Fibroblast of gingiva (primary cell): ENCODE measurements around the gene B3GALT6.
"Not testable (repeated sequence)": the region's sequence is repeated elsewhere in the genome, so short reads cannot be mapped to it uniquely, and the experiment has no call there.

Experiments used
- DNase-seq: peaks from one replicate; pipeline ENCODE4 v3.0.0-alpha.2; 2011; ENCODE audit warnings: low read depth

The B3GALT6 gene

DNA sequence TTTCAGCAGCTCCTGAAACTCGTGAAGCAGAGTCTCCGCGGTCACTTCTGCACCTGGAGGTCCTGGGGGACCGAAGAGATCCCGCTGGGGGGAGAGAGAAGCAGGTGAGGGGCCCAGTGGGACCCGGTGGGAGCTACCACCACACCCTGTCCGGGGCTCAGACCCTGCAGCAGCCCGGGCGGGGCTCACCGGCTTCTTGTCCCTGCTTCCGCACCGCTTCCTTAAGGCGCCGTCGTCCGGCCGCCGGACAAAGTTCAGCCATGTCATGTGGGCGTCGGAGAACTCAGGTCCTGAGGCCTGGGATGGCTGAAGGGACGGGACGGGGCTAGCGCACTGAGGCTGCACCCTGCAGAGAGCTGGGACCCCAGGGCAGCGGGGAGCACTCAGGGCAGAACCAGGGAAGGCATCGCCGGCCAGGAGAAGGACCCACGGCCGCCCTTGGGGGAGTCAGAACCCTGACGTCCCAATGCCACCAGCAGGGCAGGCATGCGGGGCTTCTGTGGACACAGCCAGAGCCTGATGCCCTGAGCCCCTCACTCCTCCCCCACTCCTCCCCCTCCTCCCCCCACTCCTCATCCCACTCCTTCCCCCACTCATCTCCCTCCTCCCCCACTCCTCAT is 12.3 kb downstream of the B3GALT6 start:
- no peak for DNase-seq

DNA sequence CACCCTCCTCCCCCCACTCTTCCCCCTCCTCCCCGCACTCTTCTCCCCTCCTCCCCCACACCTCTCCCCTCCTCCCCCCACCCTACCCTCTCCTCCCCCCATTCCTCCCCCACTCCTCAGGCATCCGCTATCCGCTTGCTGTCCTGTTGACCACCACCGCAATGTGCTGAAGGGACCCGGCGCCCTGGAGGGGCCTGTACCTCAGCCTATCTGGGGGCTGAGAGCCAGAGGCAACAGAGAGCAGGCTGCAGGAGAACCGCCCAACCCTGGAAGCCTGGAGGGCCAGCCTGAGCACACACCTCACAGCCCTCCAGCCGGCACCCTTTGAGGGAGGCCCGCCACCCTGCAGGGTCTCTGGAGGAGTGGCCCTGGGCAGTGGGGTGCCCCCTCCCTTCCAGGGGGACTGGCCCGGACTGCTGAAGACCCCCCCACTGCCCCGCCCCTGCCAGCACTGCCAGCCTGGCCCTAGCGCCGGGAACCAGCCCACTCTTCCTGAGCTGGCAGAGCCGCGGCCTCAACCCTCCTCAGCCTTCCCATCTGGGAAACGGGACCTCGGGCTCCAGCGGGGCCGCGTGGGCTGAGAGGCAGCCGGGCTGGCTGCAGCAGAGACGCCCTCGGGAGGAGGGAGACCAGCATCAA is 13.3 kb downstream of the B3GALT6 start:
- no peak for DNase-seq

DNA sequence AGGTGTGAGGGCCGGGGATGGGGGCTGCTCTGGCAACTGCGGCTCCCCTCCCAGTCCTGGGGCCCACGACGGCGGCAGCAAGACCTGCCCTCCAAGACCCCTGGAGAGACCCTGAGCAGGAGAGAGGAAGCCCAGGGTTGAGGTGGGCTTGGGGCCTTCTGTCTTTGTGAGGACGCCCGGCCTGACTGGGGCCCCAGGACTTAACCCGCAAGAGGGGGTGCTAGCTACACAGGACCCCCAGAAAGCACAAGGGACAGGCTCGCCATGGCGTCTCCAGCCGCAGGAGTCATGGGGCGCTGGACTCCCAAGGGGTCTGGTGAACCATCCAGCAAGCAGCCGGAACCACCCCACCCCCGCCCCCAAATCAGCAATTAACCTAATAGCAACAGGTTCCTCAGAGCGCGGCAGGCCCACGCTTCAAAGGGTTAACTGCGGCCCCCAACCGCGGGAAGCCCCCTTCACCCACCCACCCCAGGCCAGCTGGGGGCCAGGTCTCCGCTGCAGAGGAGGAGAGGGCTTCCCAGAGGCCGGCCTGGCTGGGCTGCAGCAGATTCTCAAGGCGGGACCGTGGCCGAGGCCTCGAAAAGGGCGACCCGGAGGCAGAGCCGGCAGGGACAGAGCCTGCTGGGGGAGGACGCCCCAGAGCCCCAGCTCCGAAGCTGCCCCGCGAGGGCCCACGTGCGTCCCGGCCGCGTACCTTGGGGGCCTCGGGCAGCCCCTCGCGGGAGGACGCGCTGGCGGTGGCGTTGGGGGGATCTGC is 14.0 kb downstream of the B3GALT6 start:
- no peak for DNase-seq

DNA sequence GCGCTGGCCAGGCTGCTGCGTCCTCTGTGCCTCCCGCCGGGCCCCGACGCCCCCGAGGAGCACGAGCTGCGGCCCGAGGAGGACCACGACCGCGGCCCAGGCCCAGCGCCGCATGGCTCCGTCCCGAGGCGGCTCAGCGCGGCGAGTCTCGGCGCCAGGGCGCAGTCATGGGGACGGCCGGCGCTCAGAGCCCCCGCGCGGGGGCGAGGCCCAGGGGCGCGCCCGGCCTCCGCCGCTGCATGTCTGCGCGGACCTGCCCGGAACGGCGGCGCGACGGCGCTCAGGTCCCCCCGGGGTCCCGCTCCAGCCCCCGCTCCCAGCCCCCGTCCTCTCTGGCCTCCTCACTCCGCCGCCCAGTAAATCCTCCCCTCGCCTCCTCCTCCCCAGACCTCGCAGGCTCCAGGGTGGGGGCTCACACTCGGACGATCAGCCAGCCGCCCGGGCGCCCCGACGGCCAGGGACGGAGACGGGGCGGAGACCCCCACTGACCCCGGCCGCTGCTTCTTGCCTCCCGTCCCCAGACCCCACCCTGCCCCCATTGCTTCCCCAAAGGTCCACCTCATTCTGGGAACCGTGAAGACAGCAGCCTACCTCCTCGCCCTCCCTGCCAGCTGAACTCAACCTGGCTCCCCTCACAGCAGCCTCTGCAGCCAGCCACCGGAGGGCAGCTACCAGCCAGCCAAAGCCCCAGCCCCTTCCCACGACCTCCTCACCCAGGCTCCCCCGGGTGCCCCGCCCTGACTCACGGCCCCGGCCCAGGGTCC is 14.7 kb downstream of the B3GALT6 start, which contains the start of gene C1QTNF12:
TSS of gene C1QTNF12 (minus strand) at position 146 of the 764 bp plus-strand sequence. CDS start at position 114, 32 bp downstream.
- no peak for DNase-seq

DNA sequence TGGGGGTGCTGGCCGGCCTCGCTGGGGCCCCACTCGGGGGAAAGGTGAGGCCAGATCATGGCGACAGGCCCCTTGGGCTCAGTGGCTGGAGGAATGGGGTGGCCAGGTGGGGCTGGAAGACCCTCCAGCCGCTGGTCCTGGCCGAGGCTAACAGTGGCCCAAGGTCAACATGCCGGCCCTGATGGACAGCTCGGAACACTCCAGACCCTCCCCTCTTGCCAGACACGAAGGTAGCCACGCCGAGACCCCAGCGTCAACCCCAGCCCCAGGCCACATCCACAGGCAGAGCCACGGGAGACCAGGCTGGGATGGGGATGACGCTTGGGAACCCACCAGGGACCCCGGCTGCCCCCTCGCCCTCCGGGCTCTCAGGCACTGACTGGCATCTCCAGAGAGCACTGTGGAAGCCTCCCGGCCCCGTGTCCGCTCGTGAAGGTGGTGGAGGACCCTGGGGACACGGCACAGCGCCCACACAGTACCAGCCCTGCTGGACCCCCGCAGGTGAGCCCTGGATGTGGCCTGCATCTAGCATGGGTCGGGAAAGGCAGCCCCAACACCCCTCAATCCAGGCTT is 15.4 kb downstream of the B3GALT6 start:
- DNase-seq: no peak

DNA sequence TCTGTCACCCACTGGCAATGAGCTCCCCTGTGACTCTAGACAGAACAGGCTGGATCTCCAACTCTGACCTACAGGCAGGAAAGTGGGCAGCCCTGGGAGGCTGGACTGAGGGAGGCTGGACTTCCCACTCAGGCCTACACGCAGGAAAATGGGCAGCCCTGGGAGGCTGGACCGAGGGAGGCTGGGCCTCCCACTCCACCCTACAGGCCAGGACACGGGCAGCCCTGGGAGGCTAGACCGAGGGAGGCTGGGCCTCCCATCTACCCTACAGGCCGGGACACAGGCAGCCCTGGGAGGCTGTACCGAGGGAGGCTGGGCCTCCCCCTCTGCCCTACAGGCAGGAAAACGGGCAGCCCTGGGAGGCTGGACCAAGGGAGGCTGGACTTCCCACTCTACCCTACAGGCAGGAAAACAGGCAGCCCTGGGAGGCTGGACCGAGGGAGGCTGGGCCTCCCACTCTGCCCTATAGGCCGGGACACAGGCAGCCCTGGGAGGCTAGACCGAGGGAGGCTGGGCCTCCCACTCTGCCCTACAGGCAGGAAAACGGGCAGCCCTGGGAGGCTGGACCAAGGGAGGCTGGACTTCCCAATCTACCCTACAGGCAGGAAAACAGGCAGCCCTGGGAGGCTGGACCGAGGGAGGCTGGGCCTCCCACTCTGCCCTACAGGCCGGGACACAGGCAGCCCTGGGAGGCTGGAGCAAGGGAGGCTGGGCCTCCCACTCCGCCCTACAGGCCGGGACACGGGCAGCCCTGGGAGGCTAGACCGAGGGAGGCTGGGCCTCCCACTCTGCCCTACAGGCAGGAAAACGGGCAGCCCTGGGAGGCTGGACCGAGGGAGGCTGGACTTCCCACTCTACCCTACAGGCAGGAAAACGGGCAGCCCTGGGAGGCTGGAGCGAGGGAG is 16.2 kb downstream of the B3GALT6 start:
- not testable (repeated sequence) for DNase-seq

DNA sequence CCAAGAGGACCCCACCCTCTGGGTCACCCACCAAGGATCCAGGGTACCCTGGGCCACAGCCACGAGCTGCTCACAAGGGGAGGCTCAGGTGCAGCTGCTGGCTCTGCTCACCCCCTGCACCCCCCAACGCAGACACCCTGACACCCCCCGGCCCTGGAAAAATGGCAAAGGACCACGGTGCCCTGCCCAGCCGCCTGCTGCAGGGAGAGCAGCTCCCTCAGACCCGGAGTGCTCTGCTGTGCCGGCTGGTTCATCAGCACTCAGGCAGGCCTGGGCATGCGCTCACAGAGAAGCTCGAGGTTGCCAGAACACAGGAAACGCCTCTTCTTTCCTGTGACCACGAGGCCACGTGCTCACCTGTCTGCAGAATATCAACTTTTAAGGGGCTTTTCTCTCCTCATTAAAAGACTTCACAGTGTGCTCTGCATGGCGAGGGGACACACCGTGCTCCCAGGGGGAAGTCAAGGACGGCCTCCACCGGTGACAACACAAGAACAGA is 18.8 kb downstream of the B3GALT6 start:
- DNase-seq: no peak

DNA sequence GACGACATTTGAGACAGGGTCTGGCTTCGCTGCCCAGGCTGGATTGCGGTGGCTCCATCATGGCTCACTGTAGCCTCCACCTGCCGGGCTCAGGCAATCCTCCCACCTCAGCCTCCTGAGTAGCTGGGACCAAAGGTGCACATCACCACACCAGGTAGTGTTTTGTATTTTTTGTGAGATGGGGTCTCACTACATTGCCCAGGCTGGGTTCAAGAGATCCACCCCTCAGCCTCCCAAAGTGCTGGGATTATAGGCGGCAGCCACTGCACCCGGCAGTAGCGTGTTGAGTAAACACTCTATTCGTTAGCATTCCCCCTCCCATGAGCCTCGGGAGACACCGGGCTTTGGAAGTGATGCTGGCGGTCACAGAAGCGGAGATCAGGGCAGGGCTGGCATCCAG is 21.3 kb downstream of the B3GALT6 start:
- DNase-seq: no peak

DNA sequence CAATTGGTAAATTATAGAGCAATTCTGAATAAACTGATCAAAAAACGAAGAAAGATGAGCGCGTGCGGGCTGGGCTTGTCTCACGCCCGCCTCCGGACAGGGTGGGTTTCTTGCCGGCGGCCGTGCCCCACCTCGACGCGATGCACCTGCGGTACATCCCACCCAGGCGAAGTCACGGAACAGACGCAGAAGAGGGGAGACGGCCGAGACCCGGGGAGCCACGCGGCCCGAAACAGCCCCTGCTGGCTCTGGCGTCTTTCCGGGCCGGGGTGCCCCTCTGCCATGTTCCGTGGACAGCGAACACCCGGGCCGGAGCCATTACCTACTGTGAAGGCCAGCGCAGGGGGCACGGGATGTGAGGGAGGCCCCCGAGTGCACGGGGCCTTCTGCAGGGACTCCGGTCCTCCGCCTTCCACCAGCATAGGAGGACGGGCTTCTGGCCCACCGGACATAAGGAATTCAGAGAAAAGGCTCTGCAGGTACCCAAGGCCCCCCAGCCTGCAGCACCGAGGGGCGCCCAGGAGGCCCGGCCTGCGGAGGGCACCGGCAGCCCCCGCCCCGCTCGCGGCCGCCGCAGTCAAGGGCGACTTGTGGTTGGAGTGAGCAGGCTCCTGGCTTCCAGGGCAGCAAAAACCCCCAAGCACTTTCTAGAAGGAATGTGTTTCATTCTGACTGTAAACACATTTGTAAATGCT is 22.1 kb downstream of the B3GALT6 start:
- no peak for DNase-seq

DNA sequence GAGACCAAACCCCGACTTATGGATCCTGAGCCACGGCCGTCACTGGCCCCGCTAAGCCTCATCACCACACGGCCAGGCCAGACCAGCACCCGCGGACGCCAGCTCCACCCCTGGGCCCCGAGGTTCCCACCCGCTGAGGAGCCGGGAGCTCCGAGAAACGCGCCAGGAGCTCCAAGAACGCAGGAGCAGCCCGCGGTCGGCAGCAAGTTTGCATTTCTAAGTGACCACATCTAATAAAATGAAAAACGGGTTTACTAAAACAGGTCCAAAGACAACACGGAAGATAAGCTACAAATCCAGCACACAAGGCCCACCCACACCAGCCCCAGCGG is 22.6 kb downstream of the B3GALT6 start:
- DNase-seq: no peak

DNA sequence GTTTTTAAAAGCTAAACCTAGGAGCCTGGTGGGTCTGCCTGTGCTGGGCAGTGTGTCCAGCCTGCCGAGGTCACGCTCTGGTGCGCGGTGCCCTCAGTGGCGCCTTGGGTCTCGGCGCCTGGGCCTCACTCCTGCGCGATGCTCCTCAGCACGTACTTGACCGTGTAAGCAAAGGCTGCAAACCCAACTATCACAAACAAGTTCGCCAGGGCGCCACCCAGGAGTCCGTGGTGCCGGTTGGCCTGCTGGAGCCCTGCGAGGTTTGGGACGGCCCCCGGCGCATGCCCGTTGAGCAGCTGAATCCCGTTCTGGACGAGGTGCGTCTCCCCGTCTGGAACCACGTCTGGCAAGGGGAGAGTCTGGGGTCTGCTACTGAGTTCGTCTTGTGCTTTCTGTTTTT is 23.0 kb downstream of the B3GALT6 start:
- no peak for DNase-seq

DNA sequence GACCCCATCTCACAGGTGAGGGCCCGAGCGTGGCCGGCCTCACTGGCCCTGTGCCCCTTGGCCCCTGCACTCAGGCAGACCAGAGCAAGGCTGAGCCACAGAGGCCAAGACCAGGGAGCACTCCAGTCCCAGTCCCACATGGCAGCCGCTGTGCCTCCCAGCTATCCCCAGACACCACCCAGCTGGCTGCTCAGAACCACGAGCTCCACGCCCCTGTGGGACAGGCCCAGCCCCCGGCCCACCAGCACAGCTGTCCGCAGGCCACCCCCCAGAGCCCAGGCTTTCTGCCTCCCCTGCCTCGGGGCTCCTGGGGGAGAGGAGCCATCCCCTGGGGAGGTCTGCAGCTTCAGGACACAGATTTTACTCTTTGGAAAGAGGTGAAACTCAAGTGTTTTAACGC is 23.6 kb downstream of the B3GALT6 start:
- no peak for DNase-seq

DNA sequence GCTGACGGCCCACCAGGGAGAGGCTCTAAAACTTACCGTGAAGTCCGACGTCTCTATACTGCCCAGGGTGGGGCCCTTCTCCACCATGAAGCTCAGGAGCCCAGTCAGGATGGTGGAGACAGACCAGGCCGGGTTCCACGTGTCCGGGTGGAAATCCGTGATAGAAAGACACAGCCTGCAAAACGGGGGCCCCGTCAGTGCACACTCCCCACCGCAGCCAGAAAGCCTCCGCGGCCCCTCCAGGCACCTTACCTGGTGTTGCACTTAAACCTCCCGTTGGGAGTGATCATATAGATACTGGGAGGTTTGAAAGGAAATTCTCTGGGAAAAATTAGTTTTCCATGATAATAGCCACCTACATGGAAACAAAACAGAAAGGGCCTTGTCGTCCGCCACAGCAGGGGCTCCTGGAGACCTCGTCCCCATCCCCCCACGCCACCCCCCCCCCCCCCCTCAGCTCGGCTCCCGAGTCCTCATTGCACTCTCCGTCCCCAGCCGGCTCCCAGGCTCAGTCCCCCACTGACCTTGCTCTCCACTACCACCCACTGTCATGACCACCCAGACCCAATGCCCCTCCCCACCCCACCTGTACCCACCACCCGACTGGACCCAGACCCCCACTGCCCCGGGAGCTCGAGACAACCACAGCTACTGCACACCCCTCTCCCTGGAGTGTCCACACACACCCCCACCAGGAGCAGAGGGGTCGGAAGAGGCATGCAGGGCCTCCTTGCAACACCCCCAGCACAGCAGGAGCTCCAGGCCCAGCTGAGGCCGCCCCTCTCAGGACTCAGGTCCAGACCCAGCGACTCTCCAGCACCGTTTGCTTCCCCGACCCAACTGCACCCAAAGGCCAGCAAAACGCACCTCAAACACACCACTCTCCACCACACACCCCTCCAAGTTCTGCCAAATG is 25.2 kb downstream of the B3GALT6 start:
- DNase-seq: no peak

DNA sequence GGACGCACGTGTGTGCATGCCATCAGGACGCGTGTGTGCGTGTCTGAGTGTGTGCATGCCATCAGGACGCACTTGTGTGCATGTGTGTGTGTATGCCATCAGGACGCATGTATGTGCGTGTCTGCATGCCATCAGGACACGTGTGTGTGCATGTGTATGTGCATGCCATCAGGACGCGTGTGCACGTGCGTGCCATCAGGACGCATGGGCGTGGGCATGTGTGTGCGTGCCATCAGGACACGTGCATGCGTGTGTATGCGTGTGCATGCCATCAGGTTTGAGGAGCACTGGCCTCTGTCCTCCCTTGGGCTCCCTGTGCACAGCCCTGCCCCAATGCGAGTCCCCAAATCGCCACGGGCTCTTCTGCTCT is 27.1 kb downstream of the B3GALT6 start:
- no peak for DNase-seq

DNA sequence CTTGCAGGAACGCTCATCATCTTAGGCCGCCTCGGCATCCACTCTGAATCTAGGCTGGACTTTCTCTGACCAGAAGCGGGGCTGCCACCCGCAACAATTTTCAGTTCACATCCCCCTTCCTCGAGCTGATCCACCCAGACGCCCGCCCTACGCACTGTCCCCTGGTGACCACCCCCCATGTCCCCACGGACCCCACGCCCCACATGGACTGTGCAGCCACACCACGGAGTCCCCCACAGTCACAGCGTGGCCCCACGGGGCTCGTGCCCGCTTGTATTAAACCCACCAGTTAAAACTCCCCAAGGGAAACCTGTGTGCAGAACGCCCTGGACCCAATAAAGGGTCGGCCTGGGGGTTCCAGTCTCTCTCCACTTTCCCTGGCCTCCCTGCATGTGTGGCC is 27.5 kb downstream of the B3GALT6 start:
- DNase-seq: no peak

DNA sequence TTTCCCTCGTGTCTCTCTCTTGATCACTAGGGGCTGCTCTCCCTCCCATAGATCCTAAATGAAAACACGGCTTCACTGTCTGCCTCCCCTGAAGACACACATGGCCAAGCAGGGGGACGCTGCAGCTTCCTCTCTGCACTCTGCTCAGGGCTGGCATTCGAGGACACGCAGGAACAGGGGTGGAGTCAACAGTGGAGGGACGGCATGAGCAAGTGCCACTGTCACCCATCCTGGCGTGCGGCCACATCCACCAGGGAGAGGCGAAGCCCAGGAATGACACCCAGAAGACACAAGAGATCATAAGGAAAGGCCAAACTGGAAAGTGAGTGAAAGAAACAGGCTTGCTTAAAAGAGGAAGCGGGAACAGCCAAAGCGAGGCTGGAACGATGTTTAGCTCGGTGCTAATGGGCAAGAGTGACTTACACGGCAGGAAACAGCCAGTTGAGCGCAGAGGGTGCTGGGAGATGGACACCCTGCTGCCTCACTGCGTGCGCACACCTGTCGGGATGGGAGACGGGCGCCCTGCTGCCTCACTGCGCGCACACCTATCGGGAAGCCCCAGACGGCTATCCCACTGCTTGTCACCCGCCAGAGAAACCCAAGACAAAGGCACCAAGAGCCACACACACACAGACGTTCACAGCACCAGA is 28.0 kb downstream of the B3GALT6 start:
- no peak for DNase-seq

DNA sequence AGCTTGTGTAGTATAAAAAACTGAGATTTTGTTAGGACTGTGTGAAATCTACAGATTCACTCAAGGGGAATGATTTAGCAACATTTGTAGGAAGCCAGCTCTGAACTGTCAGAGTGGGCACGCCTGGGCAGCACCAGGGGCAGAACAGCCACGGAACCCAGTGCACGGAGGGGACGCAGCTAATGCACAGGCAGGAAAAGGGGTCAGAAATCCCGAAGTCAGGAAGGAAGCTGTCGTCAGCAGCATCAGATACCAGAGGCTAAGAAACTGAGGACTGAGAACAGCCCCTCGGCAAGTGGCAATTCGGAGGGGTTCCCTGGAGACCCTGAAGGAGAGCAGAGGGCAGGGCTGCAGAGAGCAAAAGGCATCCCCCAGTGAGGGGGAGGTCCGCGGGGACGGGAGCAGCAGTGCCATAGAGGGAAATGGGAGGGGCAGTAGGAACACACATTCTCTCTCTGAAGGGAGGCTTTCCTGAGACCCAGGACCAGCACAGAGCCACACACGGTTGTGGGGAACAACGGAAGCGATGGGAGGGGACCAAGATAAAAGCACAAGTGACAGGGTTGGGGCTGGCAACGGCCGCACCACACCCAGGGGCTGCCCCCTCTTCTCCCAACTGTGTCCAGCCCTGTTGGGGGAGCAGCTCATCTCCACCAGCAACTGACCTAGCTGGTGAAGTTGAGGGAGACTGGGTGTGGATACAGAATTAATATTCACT is 29.0 kb downstream of the B3GALT6 start:
- DNase-seq: no peak

DNA sequence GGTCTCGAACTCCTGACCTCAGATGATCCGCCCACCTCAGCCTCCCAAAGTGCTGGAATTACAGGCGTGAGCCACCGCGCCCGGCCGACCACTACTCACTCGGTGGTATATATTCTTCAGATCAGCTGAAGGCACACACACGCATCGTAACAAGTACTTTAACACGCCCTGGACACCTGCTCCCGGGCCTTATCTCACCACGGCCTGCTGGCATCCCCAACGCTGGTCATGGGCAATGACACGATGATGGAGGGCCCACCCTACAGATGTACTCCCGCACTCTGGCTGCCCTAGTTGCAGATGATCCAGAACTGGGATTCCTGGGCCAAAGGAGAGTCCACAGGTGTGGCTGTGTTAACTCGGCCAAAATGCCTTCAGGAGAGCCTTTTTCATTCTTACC is 30.0 kb downstream of the B3GALT6 start:
- DNase-seq: no peak
